ACC112 (cell line): ENCODE measurements around the gene PARPBP.
"Not testable (repeated sequence)": the region's sequence is repeated elsewhere in the genome, so short reads cannot be mapped to it uniquely, and the experiment has no call there.

Experiments used
- H2AFZ ChIP-seq: fragments of 200-600 bp; sonication (generic); one replicate; pipeline ENCODE4 v1.6.0; 2017; ENCODE audit warnings: antibody characterized with exemption, low read length; ENCODE audit not compliant: unreplicated experiment
- H3K27ac ChIP-seq: fragments of 200-600 bp; sonication (generic); 2 replicates; pipeline ENCODE4 v1.5.1; 2014; ENCODE audit warnings: low read depth, mild to moderate bottlenecking, antibody characterized with exemption, low read length, moderate library complexity
- H3K27me3 ChIP-seq: fragments of 200-600 bp; sonication (generic); 2 replicates; pipeline ENCODE4 v1.6.1; 2014; ENCODE audit warnings: mild to moderate bottlenecking, antibody characterized with exemption, low read length, moderate library complexity, mixed read lengths; ENCODE audit not compliant: insufficient read depth
- H3K36me3 ChIP-seq: fragments of 200-600 bp; sonication (generic); 2 replicates; pipeline ENCODE4 v1.6.1; 2016; ENCODE audit warnings: mild to moderate bottlenecking, antibody characterized with exemption, low read length, moderate library complexity, mixed read lengths; ENCODE audit not compliant: insufficient read depth
- H3K4me1 ChIP-seq: fragments of 200-600 bp; sonication (generic); one replicate; pipeline ENCODE4 v1.6.1; 2016; ENCODE audit warnings: low read length, mixed read lengths; ENCODE audit not compliant: insufficient read depth, unreplicated experiment, control insufficient read depth
- H3K4me3 ChIP-seq: fragments of 200-600 bp; sonication (generic); 2 replicates; pipeline ENCODE4 v1.5.1; 2014; ENCODE audit warnings: mild to moderate bottlenecking, low read depth, low read length
- H3K79me2 ChIP-seq: fragments of 200-600 bp; sonication (generic); one replicate; pipeline ENCODE4 v1.6.0; 2016; ENCODE audit warnings: low read length; ENCODE audit not compliant: control insufficient read depth, unreplicated experiment, insufficient read depth

The PARPBP gene

GRCh38 chr12:102240859-102241258 is 120.9 kb downstream of the PARPBP start:
- not testable (repeated sequence) for H3K27me3 ChIP-seq, H3K79me2 ChIP-seq, H3K4me1 ChIP-seq, H3K36me3 ChIP-seq, H3K4me3 ChIP-seq, H2AFZ ChIP-seq, H3K27ac ChIP-seq
